Urinary bladder (tissue), 4 donors: ENCODE measurements around the gene DPP4. TPM values are rescaled to one million over a fixed set of nuclear protein-coding genes. Genes with fewer than 3 reads are reported as not detected.

Experiments used
- DNase-seq: peaks from one replicate; pipeline ENCODE4 v3.0.0-alpha.2; 2015; ENCODE audit errors: extremely low spot score
- H3K27ac ChIP-seq: one replicate; pipeline ENCODE4 v1.5.1; 2013; ENCODE audit warnings: low read depth, mild to moderate bottlenecking, moderate library complexity
- H3K36me3 ChIP-seq: one replicate; pipeline ENCODE4 v1.6.1; 2013; ENCODE audit warnings: mild to moderate bottlenecking, moderate library complexity; ENCODE audit not compliant: insufficient read depth
- H3K4me1 ChIP-seq: one replicate; pipeline ENCODE4 v1.6.1; 2013; ENCODE audit warnings: mild to moderate bottlenecking, moderate library complexity; ENCODE audit not compliant: insufficient read depth
- H3K4me3 ChIP-seq: one replicate; pipeline ENCODE4 v1.5.1; 2013; ENCODE audit warnings: low read depth, low read length
- WGBS: extraction: QIAGEN DNeasy Blood & Tissue Kit; methylation state at CpG from one replicate; pipeline ENCODE4 v1.1.7; 2013; 5-methylcytosine and 5-hydroxymethylcytosine counted together
- polyA plus RNA-seq: library from polyadenylated mRNA; stranded (reverse); fragments of 200-250 nt; gene quantifications from one replicate; pipeline ENCODE4 v1.2.3, GENCODE V29; 2013
- total RNA-seq: library from RNA; depleted of rRNA; stranded (reverse); fragments of >200 nt; gene quantifications from one replicate; pipeline ENCODE4 v1.2.3, GENCODE V29; 2014
- donor health status: healthy with polysubstance abuse.
- donor health status: healthy.

DPP4 gene
- total and polyA plus RNA-seq, 2 donors: 0.80 to 44.1 TPM

GRCh38 chr2:162013514-162014475, 60.2 kb downstream of the DPP4 start:
- Histone ChIP-seq H3K4me1 (no peaks in the 10 kb centered on the region), H3K4me3 (no peak overlapping the region), H3K27ac (no peak overlapping the region), H3K36me3 (no peaks in the 10 kb centered on the region)
- no peak for DNase-seq
- 78% methylated on average over 9 of the region's 9 CpGs for WGBS

GRCh38 chr2:162012565-162013058, 61.4 kb downstream of the DPP4 start:
- H3K4me1 ChIP-seq: no peaks in the 10 kb centered on the region
- H3K27ac ChIP-seq: no peak overlapping the region
- H3K4me3 ChIP-seq: no peak overlapping the region
- WGBS: 47% methylated on average over 2 of the region's 2 CpGs
- no peak for DNase-seq
- no peaks in the 10 kb centered on the region for H3K36me3 ChIP-seq

GRCh38 chr2:162011706-162012564, 62.1 kb downstream of the DPP4 start:
- no peaks in the 10 kb centered on the region for H3K36me3 ChIP-seq
- WGBS: 75% methylated on average over 2 of the region's 2 CpGs
- no peaks in the 10 kb centered on the region for H3K4me1 ChIP-seq
- H3K4me3 ChIP-seq: no peak overlapping the region
- DNase-seq: no peak
- H3K27ac ChIP-seq: no peak overlapping the region

GRCh38 chr2:162009543-162009942, 64.5 kb downstream of the DPP4 start:
- H3K4me3 ChIP-seq: no peak overlapping the region
- H3K27ac ChIP-seq: no peak overlapping the region
- no peaks in the 10 kb centered on the region for H3K36me3 ChIP-seq
- WGBS: 81% methylated on average over 2 of the region's 2 CpGs
- DNase-seq: no peak
- H3K4me1 ChIP-seq: no peaks in the 10 kb centered on the region

- 81% methylated on average over 3 of the region's 3 CpGs for WGBS
- DNase-seq: no peak
- no peaks in the 10 kb centered on the region for H3K36me3 ChIP-seq
- no peak overlapping the region for H3K4me3 ChIP-seq
- H3K4me1 ChIP-seq: no peaks in the 10 kb centered on the region
- no peak overlapping the region for H3K27ac ChIP-seq
Observed at GRCh38 chr2:162007447-162008040, 66.5 kb downstream of the DPP4 start.

GRCh38 chr2:162006337-162006736, 67.7 kb downstream of the DPP4 start:
- no peak overlapping the region for H3K4me3 ChIP-seq
- no peak overlapping the region for H3K27ac ChIP-seq

GRCh38 chr2:162004031-162004430, 70.0 kb downstream of the DPP4 start:
- Histone ChIP-seq H3K4me1 (no peaks in the 10 kb centered on the region), H3K36me3 (no peaks in the 10 kb centered on the region), H3K27ac (no peak overlapping the region), H3K4me3 (no peak overlapping the region)
- DNase-seq: no peak
- WGBS: 83% methylated on average over 3 of the region's 3 CpGs

More at GRCh38 chr2:162006337-162006736, 67.7 kb downstream of the DPP4 start:
- Histone ChIP-seq H3K4me1 (no peaks in the 10 kb centered on the region), H3K36me3 (no peaks in the 10 kb centered on the region)
- DNase-seq: no peak

- 81% methylated on average over 7 of the region's 7 CpGs for WGBS
- Histone ChIP-seq H3K4me3 (no peak overlapping the region), H3K36me3 (no peaks in the 10 kb centered on the region), H3K27ac (no peak overlapping the region), H3K4me1 (no peaks in the 10 kb centered on the region)
- no peak for DNase-seq
Observed at GRCh38 chr2:162002623-162003235, 71.3 kb downstream of the DPP4 start.

GRCh38 chr2:162000431-162000830, 73.6 kb downstream of the DPP4 start:
- 55% methylated on average over 1 of the region's 1 CpG for WGBS

GRCh38 chr2:161999321-161999720, 74.7 kb downstream of the DPP4 start:
- no peaks in the 10 kb centered on the region for H3K4me1 ChIP-seq
- WGBS: 84% methylated on average over 6 of the region's 6 CpGs
- no peak overlapping the region for H3K4me3 ChIP-seq
- no peak for DNase-seq
- H3K36me3 ChIP-seq: no peaks in the 10 kb centered on the region
- H3K27ac ChIP-seq: no peak overlapping the region

More at GRCh38 chr2:162000431-162000830, 73.6 kb downstream of the DPP4 start:
- Histone ChIP-seq H3K36me3 (no peaks in the 10 kb centered on the region), H3K4me1 (no peaks in the 10 kb centered on the region), H3K27ac (no peak overlapping the region), H3K4me3 (no peak overlapping the region)
- DNase-seq: no peak

GRCh38 chr2:161998857-161999256, 75.2 kb downstream of the DPP4 start:
- WGBS: 74% methylated on average over 1 of the region's 1 CpG
- Histone ChIP-seq H3K27ac (no peak overlapping the region), H3K4me1 (no peaks in the 10 kb centered on the region), H3K36me3 (no peaks in the 10 kb centered on the region), H3K4me3 (no peak overlapping the region)
- no peak for DNase-seq

GRCh38 chr2:161997916-161998471, 76.0 kb downstream of the DPP4 start:
- no peaks in the 10 kb centered on the region for H3K36me3 ChIP-seq
- DNase-seq: no peak
- 71% methylated on average over 9 of the region's 9 CpGs for WGBS
- no peak overlapping the region for H3K4me3 ChIP-seq
- H3K4me1 ChIP-seq: no peaks in the 10 kb centered on the region
- H3K27ac ChIP-seq: no peak overlapping the region

GRCh38 chr2:161995553-161996016, 78.4 kb downstream of the DPP4 start:
- H3K4me3 ChIP-seq: no peak overlapping the region
- H3K36me3 ChIP-seq: no peaks in the 10 kb centered on the region
- H3K27ac ChIP-seq: no peak overlapping the region
- H3K4me1 ChIP-seq: no peaks in the 10 kb centered on the region
- DNase-seq: no peak
